Posterior vena cava (tissue), 2 donors: ENCODE data around the gene ZNF598. TPM values are rescaled to one million over a fixed set of nuclear protein-coding genes. Genes with fewer than 3 reads are reported as not detected.

Experiments used
- DNase-seq: peaks from one replicate; pipeline ENCODE4 v3.0.0-alpha.2; 2020; ENCODE audit warnings: low spot score
- intact Hi-C, 2 donors: fragments of 100-400 bp; cut with DNase I; formaldehyde crosslinking; loops; one replicate each; pipeline versions ENCODE4 v1.14.1 to v1.14.2; 2022 to 2023
- long read RNA-seq, 2 donors: library from polyadenylated mRNA; unstranded; transcript quantifications; one replicate each; pipeline ENCODE4 v2.0.0, GENCODE V29; 2020 to 2021
- total RNA-seq, 2 donors: library from RNA; stranded (reverse); fragmentation: NEBNext Ultra II Directional; extraction: Animal tissue kit (Norgen Biotek cat#: 25700); gene quantifications; one replicate each; pipeline ENCODE4 v1.2.1, GENCODE V29; 2021
- donor health status: DM: yes; HTN: yes; CAD: no.
- donor health status: DM: yes; HTN: yes; CAD: no.

Gene ZNF598
- total RNA-seq = 10 to 100 TPM; 29.4 to 38.7 TPM
- long read RNA-seq, donor 1, partial matches to known transcripts = 6 of 14 reads
- long read RNA-seq, donor 1, other reads (novel, unspliced or antisense) = 2 of 14 reads
- long read RNA-seq, donor 2, partial matches to known transcripts = 14 of 22 reads
- long read RNA-seq, donor 2, other reads (novel, unspliced or antisense) = 6 of 22 reads

DNA sequence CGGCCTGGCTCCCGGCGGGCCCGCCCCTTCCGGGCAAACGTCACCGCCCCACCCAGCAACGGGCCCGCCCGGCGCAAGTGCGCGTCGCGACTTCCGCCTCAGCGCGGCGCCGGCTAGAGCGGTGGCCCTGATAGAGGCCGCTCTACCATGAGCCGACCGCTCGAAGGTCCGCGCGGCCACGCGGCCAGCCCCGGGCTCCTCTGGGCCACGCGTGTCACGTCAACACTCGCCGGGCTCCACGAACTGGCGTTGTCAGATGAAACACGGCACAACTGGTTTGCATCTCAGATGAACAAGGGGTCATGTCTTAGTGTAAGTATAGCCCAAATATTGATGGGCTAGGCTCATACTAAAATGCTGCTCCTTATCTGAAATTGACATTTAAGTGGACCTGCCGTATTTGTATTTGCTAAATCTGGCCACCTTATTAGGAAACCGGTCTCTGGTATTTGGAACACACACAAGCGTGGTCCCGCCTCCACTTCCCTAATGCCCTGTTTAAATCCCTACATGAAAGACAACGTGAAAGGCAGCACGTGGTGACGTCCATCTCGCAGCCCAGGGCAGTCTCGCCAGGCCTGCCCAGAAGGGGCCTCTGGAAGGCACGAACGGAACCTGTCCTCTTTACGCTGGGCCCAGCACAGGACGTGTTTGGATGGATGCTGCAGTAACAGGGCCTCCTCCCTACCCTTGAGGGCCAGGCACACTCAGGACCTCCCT is at the start of gene ZNF598:
Gene ZNF598, minus strand, starts transcription at position 31 of the 720 bp plus-strand sequence.
- peak; percentile 94 for DNase-seq
- intact Hi-C loops = no loop called here

DNA sequence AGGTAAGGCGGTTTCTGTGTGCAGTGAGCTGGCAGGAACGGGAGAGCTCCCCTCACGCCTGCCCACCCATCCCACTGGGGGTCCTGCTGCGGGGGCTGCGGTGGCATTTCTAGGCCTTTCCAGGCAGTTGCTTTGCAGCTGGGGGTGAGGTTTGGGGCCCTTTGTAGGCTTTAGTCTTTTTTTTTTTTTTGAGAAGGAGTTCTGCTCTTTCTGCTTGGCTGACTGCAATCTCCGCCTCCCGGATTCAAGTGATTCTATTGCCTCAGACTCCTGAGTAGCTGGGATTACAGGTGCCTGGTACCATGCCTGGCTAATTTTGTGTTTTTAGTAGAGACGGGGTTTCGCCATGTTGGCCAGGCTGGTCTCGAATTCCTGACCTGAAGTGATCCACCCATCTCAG is 49.3 kb upstream of the ZNF598 start:
- DNase-seq = no peak
- intact Hi-C loops = no loop called here

DNA sequence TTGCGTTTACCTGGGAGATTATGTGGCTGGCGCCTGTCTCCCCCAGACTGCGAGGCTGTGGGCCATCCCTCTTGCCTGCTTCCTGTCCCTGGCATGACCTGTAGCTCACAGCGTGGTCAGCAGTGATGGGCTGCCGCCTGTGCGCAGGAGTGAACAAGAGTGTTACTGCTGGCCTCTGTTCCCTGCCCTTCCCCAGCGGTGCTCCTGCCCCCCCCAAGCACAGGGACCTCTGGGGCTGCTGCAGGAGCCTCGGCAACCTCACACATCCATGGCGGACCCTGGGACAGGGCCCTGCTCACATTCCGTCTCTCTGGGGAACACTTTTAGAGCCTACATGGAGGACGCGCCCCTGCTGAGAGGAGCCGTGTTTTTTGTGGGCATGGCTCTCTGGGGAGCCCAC is 48.8 kb upstream of the ZNF598 start:
- intact Hi-C loops = no loop called here
- DNase-seq = no peak

DNA sequence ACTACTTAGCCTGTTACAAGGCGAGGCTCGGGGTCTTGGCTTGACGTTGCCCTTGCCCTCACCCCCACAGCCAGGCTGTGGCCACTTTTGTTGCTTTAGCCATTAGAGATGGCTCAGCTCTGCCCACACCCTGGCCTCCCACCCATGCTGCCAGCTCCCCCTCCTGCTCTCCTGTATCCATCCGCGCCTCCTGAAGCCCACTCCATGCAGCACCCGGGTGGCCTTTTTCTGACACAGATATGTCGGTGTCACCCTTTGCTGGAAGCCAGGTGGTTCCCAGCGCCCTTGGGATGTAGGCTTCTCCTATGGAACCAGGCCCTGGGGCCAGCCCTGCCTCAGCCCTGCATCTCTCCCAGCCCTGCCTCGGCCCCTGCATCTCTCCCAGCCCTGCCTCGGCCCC is 47.8 kb upstream of the ZNF598 start:
- intact Hi-C loops = loop anchor here in 1 of 2 donors (2.0 kb wide), 1 partner anchor 25 kb away; no protein-coding TSS in a partner anchor
- DNase-seq = no peak

DNA sequence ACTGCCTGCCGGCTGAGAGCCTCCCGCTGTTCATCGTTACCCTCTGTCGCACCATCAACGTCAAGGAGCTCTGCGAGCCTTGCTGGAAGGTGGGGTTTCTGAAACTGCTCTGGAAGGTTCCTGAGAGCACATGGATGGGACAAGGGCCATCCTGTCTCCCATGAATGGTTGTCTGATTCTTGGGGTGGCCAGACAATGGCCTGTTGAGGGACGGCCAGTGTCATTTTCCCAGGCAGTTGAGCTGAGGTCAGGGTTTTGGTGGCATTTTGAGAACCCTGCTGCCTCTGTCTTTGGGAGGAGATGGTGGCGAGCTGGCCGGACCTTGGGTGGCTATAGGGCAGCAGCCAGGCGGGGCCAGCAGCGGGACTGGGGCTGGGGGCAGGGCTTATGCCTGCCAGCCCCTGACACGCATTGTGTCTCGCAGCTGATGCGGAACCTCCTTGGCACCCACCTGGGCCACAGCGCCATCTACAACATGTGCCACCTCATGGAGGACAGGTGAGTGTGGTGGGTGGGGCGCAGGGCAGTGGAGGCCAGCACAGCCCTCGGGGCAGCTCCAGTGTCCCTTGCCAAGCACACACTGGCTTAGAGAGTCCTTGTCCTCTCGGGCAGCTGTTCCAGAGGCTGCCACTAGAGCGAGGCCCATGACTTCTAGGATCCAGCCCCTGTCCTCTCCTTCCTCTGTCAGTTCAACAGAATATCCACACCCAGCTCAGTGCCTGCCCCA is 47.2 kb upstream of the ZNF598 start:
- intact Hi-C loops = loop anchor here in 1 of 2 donors (2.0 kb wide), 1 partner anchor 26 kb away; no protein-coding TSS in a partner anchor

DNA sequence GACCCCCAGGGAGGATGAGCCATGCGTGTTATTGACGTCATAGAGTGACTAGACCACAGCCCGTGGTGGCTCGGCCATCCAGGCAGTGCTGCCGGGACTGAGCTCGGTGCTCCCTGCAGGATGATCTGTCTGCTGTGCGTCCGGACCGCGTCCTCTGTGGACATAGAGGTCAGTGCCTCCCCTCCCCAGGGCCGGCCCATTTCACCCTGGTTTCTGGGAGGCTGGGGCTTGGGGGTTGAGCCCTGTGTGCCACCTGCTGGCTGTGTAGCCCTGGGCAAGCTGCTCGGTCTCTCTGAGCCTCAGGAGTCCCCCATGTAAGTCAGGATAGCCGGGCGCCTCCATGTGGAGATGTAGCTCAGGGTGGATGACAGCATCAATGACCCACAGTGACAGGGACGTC is 46.5 kb upstream of the ZNF598 start:
- intact Hi-C loops = loop anchor here in 1 of 2 donors (2.0 kb wide), 1 partner anchor 27 kb away; no protein-coding TSS in a partner anchor
- DNase-seq = no peak

More for the DNA sequence above, 47.2 kb upstream of the ZNF598 start:
- no peak for DNase-seq

DNA sequence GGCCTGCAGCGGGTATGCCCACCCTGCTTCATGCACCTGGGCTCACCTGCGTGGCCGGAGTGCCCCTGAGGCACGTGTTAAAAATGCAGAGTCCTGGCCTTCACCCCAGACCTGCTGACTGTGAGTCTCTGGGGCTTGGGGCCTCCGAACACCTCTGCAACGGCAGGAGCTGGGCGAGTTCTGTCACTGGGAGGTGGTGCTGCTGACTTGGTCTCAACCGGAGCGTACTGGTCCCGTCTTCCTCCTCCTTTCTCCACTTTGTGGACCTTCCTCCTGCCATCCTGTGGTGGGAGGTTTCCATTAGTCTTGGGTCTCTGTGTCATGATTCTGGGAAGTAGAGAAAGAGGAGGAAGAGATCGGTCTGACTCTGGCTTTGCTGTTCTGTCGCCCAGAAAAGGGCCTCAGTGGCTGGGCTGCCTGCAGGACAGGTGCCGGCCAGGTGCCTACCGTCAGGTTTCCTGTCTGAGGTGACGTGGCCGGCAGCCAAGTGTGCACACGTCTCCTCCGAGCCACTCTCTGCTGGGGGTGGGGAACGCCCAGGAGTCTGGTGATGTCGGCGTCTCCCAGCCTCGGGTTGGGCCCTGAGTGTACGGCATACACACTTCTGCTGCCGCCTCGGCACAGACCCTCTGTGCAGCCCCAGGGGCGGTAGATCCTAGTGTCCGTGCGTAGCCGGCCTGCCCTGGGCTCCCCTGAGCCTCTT is 45.1 kb upstream of the ZNF598 start:
- intact Hi-C loops = no loop called here
- no peak for DNase-seq

DNA sequence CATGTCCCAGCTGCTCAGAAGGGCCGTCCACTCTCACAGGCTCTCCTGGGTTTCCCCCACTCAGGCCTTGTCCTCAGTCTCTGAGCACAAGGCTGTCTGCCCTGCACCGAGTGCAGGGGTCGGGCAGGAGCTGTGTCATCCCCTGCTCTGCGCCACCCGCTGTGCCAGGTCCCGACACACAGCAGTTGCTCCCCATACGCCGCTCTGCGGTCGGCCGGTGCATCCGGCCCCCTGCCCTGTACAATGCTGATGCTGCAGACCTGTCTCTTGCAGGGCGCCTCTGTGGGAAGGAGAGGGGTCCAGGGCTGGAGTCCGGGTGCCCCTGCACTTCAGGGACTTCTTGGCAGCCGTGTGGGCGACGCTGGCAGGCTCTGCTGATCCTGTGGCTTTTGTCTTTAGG is 44.3 kb upstream of the ZNF598 start:
- intact Hi-C loops = no loop called here

DNA sequence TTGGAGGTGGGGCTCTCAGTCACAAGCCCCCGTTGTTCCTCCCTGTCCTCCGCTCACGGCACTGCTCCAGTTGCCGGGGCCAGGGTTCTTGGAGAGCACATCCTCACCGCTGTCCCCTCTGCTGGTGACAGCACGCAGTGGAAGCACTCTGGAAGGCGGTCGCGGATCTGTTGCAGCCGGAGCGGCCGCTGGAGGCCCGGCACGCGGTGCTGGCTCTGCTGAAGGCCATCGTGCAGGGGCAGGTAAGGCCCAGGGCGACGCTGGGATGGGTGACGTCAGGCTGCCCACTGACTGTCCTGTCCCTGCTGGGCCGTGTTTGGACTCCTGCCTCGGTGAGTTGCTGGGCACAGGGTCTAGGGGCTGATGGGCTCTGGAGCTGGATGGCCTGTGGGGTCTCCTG is 43.6 kb upstream of the ZNF598 start:
- DNase-seq = no peak
- intact Hi-C loops = no loop called here

More for the DNA sequence above, 44.3 kb upstream of the ZNF598 start:
- no peak for DNase-seq

DNA sequence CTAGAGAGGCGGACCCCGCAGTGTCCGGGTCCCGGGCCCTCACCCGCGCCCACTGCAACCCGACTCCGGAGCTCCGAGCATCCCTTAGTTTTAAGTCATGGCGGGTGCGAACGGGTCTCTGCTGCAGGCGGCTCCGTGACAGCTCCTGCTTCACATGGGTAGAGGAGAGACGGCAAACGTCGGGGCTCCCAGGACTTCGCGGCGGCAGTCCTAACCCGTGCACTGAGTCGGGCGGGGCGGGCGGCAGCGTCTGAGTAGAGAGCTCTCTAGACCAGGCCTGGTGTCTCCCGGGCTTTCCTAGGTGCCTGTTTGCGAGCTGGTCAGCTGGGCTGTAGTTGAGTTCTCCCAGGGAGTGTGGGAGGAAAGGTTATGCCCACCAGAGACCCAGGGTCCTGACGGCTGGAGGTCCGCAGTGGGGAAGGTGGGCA is 38.5 kb upstream of the ZNF598 start:
- DNase-seq = no peak
- intact Hi-C loops = no loop called here

DNA sequence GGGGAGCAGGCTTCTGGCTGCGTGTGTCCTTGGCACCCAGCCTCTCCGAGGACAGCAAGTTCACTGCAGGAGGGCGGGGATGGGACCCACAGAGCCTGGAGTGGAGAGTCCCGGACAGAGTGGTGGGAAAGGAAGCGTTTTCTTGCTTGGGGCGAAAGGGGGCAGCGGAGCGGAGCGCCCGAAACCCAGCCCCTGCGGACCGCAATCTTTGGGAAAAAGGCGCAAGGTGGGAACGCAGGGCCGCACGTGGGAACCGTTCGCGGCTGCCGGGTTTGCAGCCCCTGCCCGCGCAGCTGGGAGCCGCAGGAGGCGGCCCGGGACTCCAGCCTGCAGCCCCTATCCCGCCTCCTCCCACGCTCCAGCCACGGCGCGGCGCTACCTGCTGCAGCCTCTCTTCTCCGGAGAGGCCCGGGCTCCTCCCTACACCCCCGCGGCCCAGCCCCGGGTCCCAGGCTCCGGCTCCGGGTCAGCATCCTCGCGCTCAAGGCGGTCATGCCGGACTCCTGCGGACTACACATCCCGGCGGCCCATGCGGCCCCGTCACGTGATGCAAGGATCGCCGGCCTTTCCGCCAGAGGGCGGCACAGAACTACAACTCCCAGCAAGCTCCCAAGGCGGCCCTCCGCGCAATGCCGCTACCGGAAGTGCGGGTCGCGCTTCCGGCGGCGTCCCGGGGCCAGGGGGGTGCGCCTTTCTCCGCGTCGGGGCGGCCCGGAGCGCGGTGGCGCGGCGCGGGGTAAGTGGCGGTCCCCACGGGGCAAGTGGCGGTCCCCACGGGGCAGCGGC is 37.9 kb upstream of the ZNF598 start, which contains the start of the genes NTHL1 and TSC2:
Gene NTHL1, minus strand, starts transcription at position 505 of the 786 bp plus-strand sequence. Its CDS starts 11 bp downstream, at position 494.
Gene TSC2, plus strand, starts transcription at position 656 of the 786 bp plus-strand sequence. CDS start 631 bp downstream, outside the sequence.
- DNase-seq = peak; percentile 99
- intact Hi-C loops = no loop called here

DNA sequence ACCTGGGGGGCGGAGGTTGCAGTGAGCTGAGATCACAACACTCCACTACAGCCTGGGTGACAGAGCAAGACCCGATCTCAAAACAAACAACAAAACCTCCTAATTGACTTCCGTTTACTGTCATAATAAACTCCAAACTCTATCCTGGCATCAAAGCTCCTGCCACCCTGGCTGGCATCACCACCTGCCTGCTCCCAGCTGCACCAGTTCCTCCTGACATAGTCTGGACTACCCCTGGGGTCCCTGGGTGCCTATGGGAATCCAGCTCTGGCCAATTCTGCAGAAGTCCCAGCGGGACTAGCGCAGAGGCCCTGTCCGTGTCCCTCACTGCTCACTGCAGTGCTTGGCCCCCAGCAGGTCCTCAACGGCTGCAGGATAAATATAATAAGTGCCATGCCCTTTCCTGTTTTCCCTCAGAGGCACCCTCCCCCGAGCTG is 37.3 kb upstream of the ZNF598 start:
- DNase-seq = no peak
- intact Hi-C loops = no loop called here

DNA sequence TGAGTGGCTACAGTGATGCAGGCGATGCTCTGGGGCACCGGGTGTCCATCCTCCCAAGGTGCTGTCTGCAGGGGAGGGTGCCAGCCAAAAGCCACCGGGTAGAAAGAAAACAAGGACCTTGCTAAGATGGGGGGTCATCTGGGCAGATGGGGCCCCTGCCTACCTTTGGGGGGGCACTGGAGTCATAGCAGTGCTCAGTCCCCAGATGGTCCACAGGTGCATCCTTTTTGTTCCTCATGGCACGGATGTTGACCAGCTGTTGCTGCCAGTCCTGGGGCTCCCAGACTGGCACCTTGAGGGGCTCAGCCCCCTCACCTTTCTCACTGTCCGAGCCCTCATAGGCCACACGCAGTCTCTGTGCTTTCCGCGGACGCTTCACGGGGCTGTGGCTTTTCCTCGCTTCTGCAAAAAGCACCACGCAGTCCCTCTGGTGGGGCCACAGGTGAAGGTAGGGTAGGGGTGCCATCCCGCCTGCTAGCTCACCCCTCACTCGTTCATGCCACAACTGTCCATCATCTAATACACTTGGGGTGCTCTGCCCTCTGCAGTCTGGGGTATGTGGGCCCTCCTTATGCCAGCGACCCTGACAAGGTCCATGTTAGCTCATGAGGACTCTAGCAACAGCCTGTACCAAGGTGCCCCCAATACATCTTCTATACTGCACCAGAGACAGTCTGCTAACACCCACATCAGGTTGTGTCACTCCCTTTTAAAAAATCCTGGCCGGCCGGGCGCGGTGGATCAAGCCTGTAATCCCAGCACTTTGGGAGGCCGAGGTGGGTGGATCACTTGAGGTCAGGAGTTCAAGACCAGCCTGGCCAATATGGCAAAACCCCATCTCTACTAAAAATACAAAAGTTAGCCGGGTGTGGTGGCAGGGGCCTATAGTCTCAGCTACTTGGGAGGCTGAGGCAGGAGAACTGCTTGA is 36.6 kb upstream of the ZNF598 start:
- intact Hi-C loops = no loop called here

DNA sequence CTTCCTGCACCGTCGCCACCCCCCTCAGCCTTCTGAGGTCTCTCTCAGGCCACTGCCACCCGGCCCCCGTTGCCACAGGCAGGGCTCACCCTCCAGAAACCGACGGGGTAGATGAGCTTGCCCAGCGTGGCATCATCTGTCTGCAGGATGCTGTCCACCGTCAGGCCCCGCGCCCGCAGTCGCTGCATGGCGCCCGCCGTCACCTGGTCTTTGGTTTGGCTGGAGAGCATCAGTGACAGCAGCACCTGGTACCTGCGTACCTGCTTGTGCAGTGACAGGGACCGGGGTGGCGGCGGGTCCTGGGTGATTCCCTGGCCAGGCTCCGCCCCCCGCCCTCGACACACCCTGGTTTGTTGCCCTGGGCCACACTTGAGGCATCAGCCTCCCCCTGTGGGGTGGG is 34.9 kb upstream of the ZNF598 start:
- intact Hi-C loops = no loop called here
- no peak for DNase-seq

More for the DNA sequence above, 36.6 kb upstream of the ZNF598 start:
- DNase-seq = no peak

DNA sequence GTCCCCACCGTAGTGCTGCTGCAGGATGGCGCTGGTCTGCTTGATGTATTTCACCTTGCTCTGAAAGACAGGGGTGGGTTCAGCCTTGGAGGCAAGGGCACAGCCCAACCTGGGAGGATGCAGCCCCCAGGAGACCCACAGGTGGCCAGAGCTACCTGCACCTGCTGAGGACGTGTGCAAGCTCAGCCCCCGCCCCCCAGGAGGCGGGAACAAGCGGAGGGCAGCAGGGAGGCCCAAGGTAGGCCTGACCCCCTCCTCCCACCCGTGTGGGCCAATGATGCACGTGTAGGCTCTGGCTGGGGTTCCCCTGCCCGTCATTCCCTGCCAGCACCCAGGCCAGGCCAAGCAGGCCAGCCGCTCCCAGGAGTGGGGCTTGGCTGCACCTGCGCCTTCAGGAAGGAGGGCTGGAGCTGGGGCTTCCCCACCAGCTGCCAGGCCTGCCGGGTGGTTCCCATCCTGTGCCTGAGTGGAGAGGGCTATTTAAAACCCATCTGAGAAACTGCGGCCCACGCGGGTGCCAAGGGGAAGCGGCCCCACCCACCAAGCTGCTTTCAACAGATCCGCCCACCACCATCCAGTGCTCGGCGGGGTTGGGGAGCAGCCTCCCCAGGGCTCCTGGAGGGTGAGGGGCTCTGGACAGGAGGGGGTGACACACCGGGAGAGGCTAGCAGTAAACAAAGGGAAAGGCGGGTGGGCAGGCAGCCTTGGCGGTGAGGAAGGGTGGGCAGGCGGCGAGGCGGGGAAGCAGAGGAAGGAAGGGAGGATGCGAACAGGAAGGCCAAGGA is 34.2 kb upstream of the ZNF598 start:
- DNase-seq = no peak
- intact Hi-C loops = no loop called here

DNA sequence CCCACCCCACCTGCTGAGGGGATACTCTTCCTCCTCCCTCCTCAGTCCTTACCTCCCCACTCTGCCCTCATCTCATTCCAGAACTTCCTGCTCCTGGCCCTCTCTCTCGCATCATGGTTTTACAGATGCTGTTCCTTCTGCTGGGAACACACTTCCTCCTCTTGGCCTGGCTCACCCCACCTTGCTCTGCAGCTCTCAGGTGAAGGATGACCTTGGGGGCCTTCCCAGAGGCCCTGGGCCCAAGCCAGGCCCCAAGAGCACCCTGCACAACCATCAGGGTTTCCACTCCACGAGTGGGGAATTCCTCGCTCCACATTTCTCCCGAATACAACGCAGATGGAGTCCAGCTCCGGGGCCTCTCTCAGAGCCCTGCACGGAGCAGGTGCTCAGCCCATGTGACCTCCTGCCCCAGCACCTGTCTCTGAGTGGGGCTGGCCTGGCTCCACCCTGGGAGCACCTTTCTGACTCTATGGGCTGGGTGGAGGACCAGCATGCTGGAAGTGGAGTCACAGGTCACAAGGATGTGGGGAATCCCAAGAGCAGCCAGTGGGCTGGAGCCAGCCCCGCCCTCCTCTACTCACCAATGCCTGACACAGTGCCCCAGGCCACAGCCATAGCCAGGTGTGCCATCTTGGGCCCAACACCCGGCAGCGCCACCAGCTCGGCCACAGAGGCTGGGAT is 33.5 kb upstream of the ZNF598 start:
- intact Hi-C loops = no loop called here
- no peak for DNase-seq
